ENCODE data around the gene PSMG3.
A peak's percentile ranks its signal among the peaks of the same experiment; 100 is the strongest.

Gene PSMG3

GRCh38 chr7:1542841-1543747 is 26.7 kb downstream of the PSMG3 start:
- TF ChIP-seq JUND (IDR thresholded peaks at IDR 0.05; ENCODE audit: low read depth): no peak; the same call in 1 of the 2 replicates
- in situ Hi-C loops (cut with HindIII; ENCODE audit: low pct_unique_long_range_greater_than_20kb, low sequenced_read_pairs): no loop called here
- no peak for DNase-seq (ENCODE audit: low read depth in 1 of 2, low spot score in 1 of 2)

GRCh38 chr7:1542329-1542728 is 27.5 kb downstream of the PSMG3 start:
- in situ Hi-C loops (cut with HindIII; ENCODE audit: low pct_unique_long_range_greater_than_20kb, low sequenced_read_pairs): no loop called here
- TF ChIP-seq JUND (IDR thresholded peaks at IDR 0.05; ENCODE audit: low read depth): peak; percentile 54; the same call in 1 of the 2 replicates
- DNase-seq (ENCODE audit: low read depth in 1 of 2, low spot score in 1 of 2): no peak

- in situ Hi-C loops (cut with HindIII; ENCODE audit: low pct_unique_long_range_greater_than_20kb, low sequenced_read_pairs): no loop called here
- no peak for TF ChIP-seq JUND (IDR thresholded peaks at IDR 0.05; ENCODE audit: low read depth)
- no peak for DNase-seq (ENCODE audit: low read depth in 1 of 2, low spot score in 1 of 2)
Observed at GRCh38 chr7:1541431-1542162, 28.2 kb downstream of the PSMG3 start.

GRCh38 chr7:1540776-1541271 is 29.0 kb downstream of the PSMG3 start:
- no peak for TF ChIP-seq JUND (IDR thresholded peaks at IDR 0.05; ENCODE audit: low read depth)
- no peak for DNase-seq (ENCODE audit: low read depth in 1 of 2, low spot score in 1 of 2)
- in situ Hi-C loops (cut with HindIII; ENCODE audit: low pct_unique_long_range_greater_than_20kb, low sequenced_read_pairs): no loop called here

- in situ Hi-C loops (cut with HindIII; ENCODE audit: low pct_unique_long_range_greater_than_20kb, low sequenced_read_pairs): no loop called here
- no peak for TF ChIP-seq JUND (IDR thresholded peaks at IDR 0.05; ENCODE audit: low read depth)
- DNase-seq (ENCODE audit: low read depth in 1 of 2, low spot score in 1 of 2): no peak
Observed at GRCh38 chr7:1539882-1540775, 29.7 kb downstream of the PSMG3 start.

- no peak for DNase-seq (ENCODE audit: low read depth in 1 of 2, low spot score in 1 of 2)
- in situ Hi-C loops (cut with HindIII; ENCODE audit: low pct_unique_long_range_greater_than_20kb, low sequenced_read_pairs): no loop called here
- no peak for TF ChIP-seq JUND (IDR thresholded peaks at IDR 0.05; ENCODE audit: low read depth)
Observed at GRCh38 chr7:1539181-1539881, 30.5 kb downstream of the PSMG3 start.

GRCh38 chr7:1538544-1539180 is 31.2 kb downstream of the PSMG3 start:
- TF ChIP-seq JUND (IDR thresholded peaks at IDR 0.05; ENCODE audit: low read depth): no peak
- DNase-seq (ENCODE audit: low read depth in 1 of 2, low spot score in 1 of 2): no peak
- in situ Hi-C loops (cut with HindIII; ENCODE audit: low pct_unique_long_range_greater_than_20kb, low sequenced_read_pairs): no loop called here

- in situ Hi-C loops (cut with HindIII; ENCODE audit: low pct_unique_long_range_greater_than_20kb, low sequenced_read_pairs): no loop called here
- no peak for TF ChIP-seq JUND (IDR thresholded peaks at IDR 0.05; ENCODE audit: low read depth)
- peak in 1 of 2 experiments; percentile 81 for DNase-seq (ENCODE audit: low read depth in 1 of 2, low spot score in 1 of 2)
Observed at GRCh38 chr7:1537535-1538412, 32.1 kb downstream of the PSMG3 start.

GRCh38 chr7:1536743-1537534 is 32.9 kb downstream of the PSMG3 start:
- in situ Hi-C loops (cut with HindIII; ENCODE audit: low pct_unique_long_range_greater_than_20kb, low sequenced_read_pairs): no loop called here
- TF ChIP-seq JUND (IDR thresholded peaks at IDR 0.05; ENCODE audit: low read depth): peak; percentile 98
- DNase-seq (ENCODE audit: low read depth in 1 of 2, low spot score in 1 of 2): peak; percentile 97 to 98

- no peak for DNase-seq (ENCODE audit: low read depth in 1 of 2, low spot score in 1 of 2)
- TF ChIP-seq JUND (IDR thresholded peaks at IDR 0.05; ENCODE audit: low read depth): no peak
- in situ Hi-C loops (cut with HindIII; ENCODE audit: low pct_unique_long_range_greater_than_20kb, low sequenced_read_pairs): no loop called here
Observed at GRCh38 chr7:1536455-1536742, 33.4 kb downstream of the PSMG3 start.
